IPS-15b (cell line): ENCODE results near the gene KCNK5.

ENCODE experiments used
- H3K27me3 ChIP-seq: one replicate; pipeline ENCODE4 v1.6.1; 2013; ENCODE audit warnings: low read length; ENCODE audit not compliant: control insufficient read depth, insufficient read depth
- H3K36me3 ChIP-seq: one replicate; pipeline ENCODE4 v1.6.1; 2013; ENCODE audit warnings: low read length; ENCODE audit not compliant: control insufficient read depth, insufficient read depth
- H3K4me1 ChIP-seq: one replicate; pipeline ENCODE4 v1.6.1; 2013; ENCODE audit warnings: mild to moderate bottlenecking, low read length; ENCODE audit not compliant: control insufficient read depth, insufficient read depth
- H3K4me3 ChIP-seq: one replicate; pipeline ENCODE4 v1.5.1; 2013; ENCODE audit warnings: low read depth, low read length
- H3K9ac ChIP-seq: one replicate; pipeline ENCODE4 v1.6.1; 2013; ENCODE audit warnings: low read depth, mild to moderate bottlenecking, low read length
- H3K9me3 ChIP-seq: one replicate; pipeline ENCODE4 v1.6.1; 2013; ENCODE audit warnings: mild to moderate bottlenecking, low read length; ENCODE audit not compliant: control insufficient read depth, insufficient read depth

Gene KCNK5

GRCh38 chr6:39223555-39223954 lies 5.7 kb downstream of the KCNK5 start:
- Histone ChIP-seq H3K4me1 (peaks cover 19% of the 10 kb centered on the region), H3K36me3 (peaks cover 2% of the 10 kb centered on the region), H3K4me3 (no peak overlapping the region), H3K9me3 (no peaks in the 10 kb centered on the region), H3K9ac (no peak overlapping the region), H3K27me3 (no peaks in the 10 kb centered on the region)

DNA sequence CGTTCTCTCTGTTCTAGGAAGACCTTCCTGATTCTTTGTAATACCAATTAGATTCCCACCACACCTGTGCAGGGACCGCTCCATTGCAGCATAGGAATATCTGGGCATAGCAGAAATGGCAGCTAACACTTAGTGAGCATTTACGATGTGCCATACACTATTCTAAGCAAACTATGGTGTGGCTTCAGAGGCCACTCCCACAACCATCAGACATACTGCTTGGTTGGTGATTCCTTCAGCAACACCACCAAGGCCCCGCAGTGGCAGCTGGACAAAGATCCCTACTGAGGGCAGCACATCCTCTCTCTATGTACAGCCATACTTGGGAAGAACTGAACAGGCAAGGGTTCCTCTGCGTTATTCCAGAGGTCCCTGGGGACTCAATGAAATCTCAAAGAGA lies 6.2 kb downstream of the KCNK5 start:
- Histone ChIP-seq H3K27me3 (no peaks in the 10 kb centered on the region), H3K9ac (no peak overlapping the region), H3K4me3 (no peak overlapping the region), H3K4me1 (peaks cover 19% of the 10 kb centered on the region), H3K9me3 (no peaks in the 10 kb centered on the region), H3K36me3 (peaks cover 5% of the 10 kb centered on the region)

DNA sequence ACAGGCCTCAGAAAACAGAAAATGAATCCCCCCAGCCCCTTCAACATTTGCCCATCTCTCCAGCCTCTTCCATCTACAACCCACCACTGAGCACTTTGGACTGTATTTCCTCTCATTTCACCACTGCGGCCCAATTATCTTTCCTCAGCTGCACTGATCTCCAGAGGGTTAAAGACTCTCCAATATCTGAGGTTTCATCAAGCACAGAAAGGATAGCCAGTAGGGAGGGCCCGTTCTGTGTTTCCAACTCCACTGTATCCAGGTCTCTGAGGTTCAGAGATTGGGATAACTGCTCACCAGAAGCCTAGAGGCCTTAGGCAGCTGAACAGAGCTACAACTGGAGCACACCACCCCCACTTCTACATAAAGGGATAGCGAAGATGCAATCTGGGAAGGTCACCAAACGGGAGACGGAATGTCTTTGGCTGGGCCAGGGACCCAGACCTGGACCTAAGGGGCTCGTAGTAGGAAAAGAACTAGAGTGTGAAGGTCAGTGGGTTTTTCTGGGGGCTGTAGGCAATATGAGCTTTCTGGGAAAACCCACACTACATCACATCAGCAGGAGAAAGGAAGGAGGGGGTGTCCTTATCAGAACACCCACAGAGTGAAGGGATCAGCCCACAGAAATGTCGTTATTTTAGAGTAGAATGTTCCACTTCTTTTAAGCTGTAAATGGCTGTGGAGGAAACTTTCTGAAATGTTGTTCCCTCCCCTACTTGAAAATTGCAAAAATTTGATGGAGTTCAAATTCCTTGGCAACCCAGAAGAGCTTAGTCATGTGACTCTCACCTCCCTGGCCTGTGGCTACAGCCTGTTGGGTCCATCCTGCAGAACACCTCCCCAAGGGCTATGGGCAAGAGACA lies 7.3 kb downstream of the KCNK5 start:
- peaks cover 22% of the 10 kb centered on the region for H3K4me1 ChIP-seq

DNA sequence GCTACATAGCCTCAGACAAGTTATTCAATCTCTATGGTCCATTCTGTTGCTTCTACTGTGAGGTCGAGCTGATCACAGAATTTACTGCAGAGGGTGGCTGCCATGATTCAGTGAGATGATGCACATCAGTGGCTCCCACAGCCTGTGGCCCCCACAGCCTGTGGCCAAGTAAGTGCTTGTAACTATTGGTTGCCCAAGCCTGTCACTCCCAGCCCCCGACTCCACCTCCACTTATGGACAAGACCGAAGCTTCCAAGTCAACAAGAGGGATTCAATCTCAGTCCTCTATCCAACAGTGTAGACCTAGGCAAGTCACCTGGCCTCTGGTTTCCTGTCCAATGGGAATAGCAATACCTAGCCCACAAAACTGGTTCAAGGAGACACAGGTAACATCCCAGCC lies 8.2 kb downstream of the KCNK5 start:
- peaks cover 20% of the 10 kb centered on the region for H3K4me1 ChIP-seq

More for the DNA sequence above, 7.3 kb downstream of the KCNK5 start:
- Histone ChIP-seq H3K4me3 (no peak overlapping the region), H3K9ac (no peak overlapping the region), H3K36me3 (peaks cover 5% of the 10 kb centered on the region), H3K9me3 (no peaks in the 10 kb centered on the region), H3K27me3 (no peaks in the 10 kb centered on the region)

DNA sequence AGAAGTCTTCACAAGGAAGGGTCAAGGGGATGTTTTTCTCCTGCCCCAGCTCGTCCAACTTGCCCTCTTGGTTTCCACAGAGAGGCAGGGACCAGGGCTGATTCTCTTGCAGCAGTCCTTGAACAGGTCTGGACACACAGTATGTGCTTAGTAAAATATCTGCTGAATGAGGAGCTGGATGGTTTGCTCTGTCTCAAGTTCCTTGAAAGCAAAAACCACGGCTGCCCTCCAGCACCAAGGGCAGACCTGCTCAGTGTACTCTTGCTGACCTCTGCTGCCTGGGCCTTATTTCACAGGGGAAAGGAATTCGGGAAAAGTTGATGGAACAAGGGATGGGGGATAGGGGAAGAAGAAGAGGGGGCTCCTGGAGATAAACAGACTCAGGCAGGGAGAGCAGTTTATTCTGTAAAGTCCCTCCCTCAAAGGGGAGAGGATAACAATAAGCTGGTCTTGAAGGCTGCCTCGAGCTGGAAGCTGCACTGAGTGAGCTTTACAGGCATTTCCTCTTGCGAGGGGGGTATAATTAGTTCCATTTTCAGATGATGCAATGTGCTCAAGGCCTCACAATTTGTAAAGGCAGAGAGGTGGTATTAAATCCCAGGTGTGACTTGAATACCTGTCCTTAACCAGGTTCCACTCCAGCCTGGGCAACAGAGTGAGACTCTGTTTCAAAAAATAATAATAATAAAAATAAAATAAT lies 10.3 kb downstream of the KCNK5 start:
- Histone ChIP-seq H3K4me1 (peaks cover 10% of the 10 kb centered on the region), H3K9ac (no peak overlapping the region), H3K36me3 (peaks cover 5% of the 10 kb centered on the region), H3K4me3 (no peak overlapping the region), H3K27me3 (no peaks in the 10 kb centered on the region), H3K9me3 (no peaks in the 10 kb centered on the region)

More for the DNA sequence above, 8.2 kb downstream of the KCNK5 start:
- Histone ChIP-seq H3K36me3 (peaks cover 5% of the 10 kb centered on the region), H3K9ac (no peak overlapping the region), H3K27me3 (no peaks in the 10 kb centered on the region), H3K9me3 (no peaks in the 10 kb centered on the region), H3K4me3 (no peak overlapping the region)

DNA sequence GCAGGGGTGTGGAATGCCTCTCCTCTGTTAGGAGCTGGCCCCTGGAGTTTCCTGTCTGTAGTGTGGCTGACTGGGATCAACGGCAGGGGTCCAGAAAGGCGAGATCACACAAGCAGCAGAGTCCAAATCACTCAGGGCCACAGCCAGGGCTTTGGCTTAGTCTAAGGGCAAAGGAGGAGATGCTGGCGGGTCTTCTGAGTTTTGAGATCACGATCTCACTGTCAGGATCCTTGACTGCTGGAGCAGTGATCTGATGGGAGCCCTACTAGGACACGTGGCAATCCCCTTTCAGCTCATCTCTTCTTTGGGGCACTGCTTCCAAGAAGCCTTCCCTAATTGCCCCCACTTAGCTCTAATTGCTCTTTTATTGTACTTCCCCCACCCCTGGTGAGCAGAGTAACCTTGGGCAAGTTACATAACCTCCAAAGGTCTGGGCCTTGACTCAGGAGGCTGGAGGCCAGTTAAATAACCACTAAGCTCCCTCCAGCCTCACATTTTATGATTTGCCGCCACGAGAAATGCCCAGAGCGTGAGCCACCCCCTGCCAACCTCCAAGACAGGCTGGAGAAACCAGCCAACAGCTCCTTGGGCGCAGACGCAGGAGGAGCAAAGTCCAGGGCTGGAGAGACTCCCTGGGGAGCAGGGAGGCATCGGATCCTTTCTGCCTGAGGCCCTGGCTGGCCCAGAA lies 12.0 kb downstream of the KCNK5 start:
- H3K9me3 ChIP-seq, result no peaks in the 10 kb centered on the region
- H3K27me3 ChIP-seq, result no peaks in the 10 kb centered on the region
- peaks cover 8% of the 10 kb centered on the region for H3K4me1 ChIP-seq
- H3K9ac ChIP-seq, result peak overlapping the region; percentile 37
- peaks cover 10% of the 10 kb centered on the region for H3K36me3 ChIP-seq
- H3K4me3 ChIP-seq, result no peak overlapping the region

- H3K27me3 ChIP-seq, result no peaks in the 10 kb centered on the region
- no peak overlapping the region for H3K9ac ChIP-seq
- H3K9me3 ChIP-seq, result no peaks in the 10 kb centered on the region
- H3K4me3 ChIP-seq, result no peak overlapping the region
- H3K4me1 ChIP-seq, result peaks cover 8% of the 10 kb centered on the region
- H3K36me3 ChIP-seq, result peaks cover 10% of the 10 kb centered on the region
These were observed 13.6 kb downstream of the KCNK5 start for GRCh38 chr6:39215640-39216158.

- Histone ChIP-seq H3K36me3 (peaks cover 10% of the 10 kb centered on the region), H3K4me3 (no peak overlapping the region), H3K9ac (no peak overlapping the region), H3K4me1 (peaks cover 8% of the 10 kb centered on the region), H3K27me3 (no peaks in the 10 kb centered on the region), H3K9me3 (no peaks in the 10 kb centered on the region)
These were observed 14.2 kb downstream of the KCNK5 start for GRCh38 chr6:39214846-39215639.

DNA sequence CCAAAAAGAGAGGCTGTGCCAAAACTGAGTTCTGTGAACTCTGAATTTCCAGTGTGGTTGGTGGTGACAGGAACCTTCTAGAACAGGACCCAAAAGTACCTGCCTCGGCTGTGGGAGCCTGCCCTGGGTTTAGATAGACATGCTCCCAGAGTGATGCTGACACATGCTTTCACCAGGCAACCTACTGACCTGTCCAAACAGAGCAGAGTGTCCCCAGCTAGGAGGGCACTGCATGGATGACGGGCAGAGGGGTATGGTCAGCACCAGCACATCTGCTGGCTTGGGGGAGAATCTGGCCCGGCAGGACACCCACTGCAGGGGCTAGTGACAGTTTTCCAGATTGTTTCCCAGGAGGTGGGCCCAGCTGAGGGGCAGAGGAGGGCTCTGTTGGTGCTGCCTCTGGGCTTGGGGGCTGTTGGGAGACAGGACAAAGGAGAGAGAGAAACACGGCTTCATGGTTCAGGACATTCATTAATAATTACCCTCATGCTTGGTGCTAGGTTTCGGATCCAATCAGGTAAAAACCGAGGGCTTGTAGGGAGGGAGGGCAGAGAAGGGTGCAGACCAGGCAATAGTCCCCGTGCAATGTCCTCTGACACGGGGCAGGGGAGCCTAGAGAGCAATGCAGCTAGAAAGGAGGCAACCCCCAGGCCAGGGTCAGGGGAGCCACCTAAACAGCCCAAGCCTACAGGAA lies 15.0 kb downstream of the KCNK5 start:
- Histone ChIP-seq H3K27me3 (no peaks in the 10 kb centered on the region), H3K4me3 (no peak overlapping the region), H3K4me1 (peaks cover 12% of the 10 kb centered on the region), H3K9me3 (no peaks in the 10 kb centered on the region), H3K36me3 (peaks cover 10% of the 10 kb centered on the region), H3K9ac (no peak overlapping the region)

DNA sequence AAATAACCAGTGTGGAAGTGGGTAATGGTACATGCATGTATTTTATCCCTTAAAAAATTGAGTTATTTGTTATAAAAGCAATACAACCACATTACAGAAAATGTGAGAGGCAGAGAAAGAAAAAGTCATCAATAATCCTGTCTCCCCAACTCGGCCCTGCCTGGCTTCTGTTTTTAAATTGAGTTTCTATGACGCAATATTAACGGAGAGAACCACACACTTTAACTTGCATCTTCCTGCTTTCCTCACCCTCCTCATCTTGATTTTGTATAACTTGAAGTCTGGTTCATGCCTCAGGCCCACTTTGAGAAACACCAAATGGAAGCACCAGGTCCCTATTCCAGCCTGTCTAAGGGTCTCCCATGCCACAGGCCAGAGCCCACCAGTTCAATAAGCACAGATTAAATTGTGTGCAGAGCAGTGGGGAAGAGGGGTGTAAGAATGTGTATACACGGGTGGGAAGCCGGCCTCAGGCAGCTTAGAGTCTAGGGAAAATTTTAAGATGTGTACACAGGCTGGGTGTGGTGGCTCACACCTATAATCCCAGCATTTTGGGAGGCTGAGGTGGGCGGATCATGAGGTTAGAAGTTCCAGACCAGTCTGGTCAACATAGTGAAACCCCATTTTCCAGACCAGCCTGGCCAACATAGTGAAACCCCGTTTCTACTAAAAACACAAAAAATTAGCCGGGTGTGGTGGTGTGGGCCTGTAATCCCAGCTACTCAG lies 15.9 kb downstream of the KCNK5 start:
- Histone ChIP-seq H3K36me3 (peaks cover 6% of the 10 kb centered on the region), H3K9ac (no peak overlapping the region), H3K27me3 (no peaks in the 10 kb centered on the region), H3K4me3 (no peak overlapping the region), H3K4me1 (peaks cover 12% of the 10 kb centered on the region), H3K9me3 (no peaks in the 10 kb centered on the region)
